Nephron (organoid): ENCODE measurements around the gene NOTUM.

ENCODE experiments used
- H3K27ac Mint-ChIP-seq, 3 experiments: 2 replicates each; pipeline ENCODE4 v1.8.0; 2020; ENCODE audit warnings: mixed read lengths in 3 of 3, mild to moderate bottlenecking in 2 of 3, moderate library complexity in 1 of 3
- H3K27me3 Mint-ChIP-seq: 2 replicates; pipeline ENCODE4 v1.8.0; 2021; ENCODE audit warnings: low read depth, mild to moderate bottlenecking, moderate library complexity, mixed read lengths
- H3K36me3 Mint-ChIP-seq: 2 replicates; pipeline ENCODE4 v1.8.0; 2020; ENCODE audit warnings: low read depth, mixed read lengths
- H3K4me1 Mint-ChIP-seq: 2 replicates; pipeline ENCODE4 v1.8.0; 2020; ENCODE audit warnings: mixed read lengths
- H3K4me3 Mint-ChIP-seq, 3 experiments: 2 replicates each; pipeline ENCODE4 v1.8.0; 2020; ENCODE audit warnings: mild to moderate bottlenecking in 3 of 3, mixed read lengths in 3 of 3, moderate library complexity in 2 of 3
- H3K9me3 Mint-ChIP-seq: 2 replicates; pipeline ENCODE4 v1.8.0; 2020; ENCODE audit warnings: mixed read lengths
- CTCF ChIP-seq, 3 experiments: fragments of 200-600 bp; sonication (generic); IDR thresholded peaks; one replicate each; pipeline ENCODE4 v1.5.0; 2021; ENCODE audit warnings: antibody characterized with exemption in 3 of 3; ENCODE audit not compliant: unreplicated experiment in 3 of 3

The NOTUM gene

GRCh38 chr17:81980122-81980521, 19.1 kb upstream of the NOTUM start:
- H3K9me3 Mint-ChIP-seq, result peaks cover under 1% of the 10 kb centered on the region
- H3K4me1 Mint-ChIP-seq, result peaks cover 16% of the 10 kb centered on the region
- peaks cover 16% of the 10 kb centered on the region for H3K36me3 Mint-ChIP-seq
- no peak overlapping the region for H3K27ac Mint-ChIP-seq
- peak overlapping the region; percentile 80 to 87 (median 83) for H3K4me3 Mint-ChIP-seq
- TF ChIP-seq CTCF (IDR thresholded peaks at IDR 0.05; ENCODE audit: unreplicated experiment in 3 of 3), result no peak
- H3K27me3 Mint-ChIP-seq, result no peaks in the 10 kb centered on the region

- H3K27ac Mint-ChIP-seq, result peak overlapping the region; percentile 72 to 83 (median 73)
- peaks cover 13% of the 10 kb centered on the region for H3K36me3 Mint-ChIP-seq
- no peaks in the 10 kb centered on the region for H3K27me3 Mint-ChIP-seq
- H3K9me3 Mint-ChIP-seq, result peaks cover 8% of the 10 kb centered on the region
- H3K4me3 Mint-ChIP-seq, result peak overlapping the region; percentile 83 to 87 (median 87)
- TF ChIP-seq CTCF (IDR thresholded peaks at IDR 0.05; ENCODE audit: unreplicated experiment in 3 of 3), result no peak
- peaks cover 16% of the 10 kb centered on the region for H3K4me1 Mint-ChIP-seq
These were observed 17.7 kb upstream of the NOTUM start for GRCh38 chr17:81978524-81979298.

GRCh38 chr17:81977211-81977808, 16.3 kb upstream of the NOTUM start, which contains the start of gene ASPSCR1:
Gene ASPSCR1 (plus strand): TSS chr17:81977629. CDS start chr17:81977647, 18 bp downstream.
- Mint-ChIP-seq H3K4me1 (peaks cover 16% of the 10 kb centered on the region), H3K27ac (peak within 1 kb of the TSS; percentile 83 to 99 (median 88)), H3K27me3 (no peaks in the 10 kb centered on the region)

GRCh38 chr17:81976332-81977210, 15.6 kb upstream of the NOTUM start:
- H3K27ac Mint-ChIP-seq, result peak overlapping the region; percentile 83 to 99 (median 88)
- H3K36me3 Mint-ChIP-seq, result peaks cover 13% of the 10 kb centered on the region
- H3K9me3 Mint-ChIP-seq, result peaks cover 14% of the 10 kb centered on the region
- no peaks in the 10 kb centered on the region for H3K27me3 Mint-ChIP-seq
- H3K4me1 Mint-ChIP-seq, result peaks cover 16% of the 10 kb centered on the region
- no peak for TF ChIP-seq CTCF (IDR thresholded peaks at IDR 0.05; ENCODE audit: unreplicated experiment in 3 of 3)
- H3K4me3 Mint-ChIP-seq, result peak overlapping the region; percentile 96 to 97 (median 96)

More at GRCh38 chr17:81977211-81977808, 16.3 kb upstream of the NOTUM start, which contains the start of gene ASPSCR1:
- Mint-ChIP-seq H3K9me3 (peaks cover 13% of the 10 kb centered on the region), H3K4me3 (peak within 1 kb of the TSS; percentile 96 to 97 (median 96)), H3K36me3 (peaks cover 13% of the 10 kb centered on the region)
- TF ChIP-seq CTCF (IDR thresholded peaks at IDR 0.05; ENCODE audit: unreplicated experiment in 3 of 3), result no peak

GRCh38 chr17:81973432-81973831, 12.4 kb upstream of the NOTUM start:
- Mint-ChIP-seq H3K27me3 (no peaks in the 10 kb centered on the region), H3K9me3 (peaks cover 14% of the 10 kb centered on the region), H3K4me1 (peaks cover 5% of the 10 kb centered on the region), H3K27ac (no peak overlapping the region), H3K4me3 (no peak overlapping the region), H3K36me3 (peaks cover 4% of the 10 kb centered on the region)
- no peak for TF ChIP-seq CTCF (IDR thresholded peaks at IDR 0.05; ENCODE audit: unreplicated experiment in 3 of 3)
